Nephron (organoid): ENCODE measurements around the gene RALGAPB.

Source experiments
- H3K27ac Mint-ChIP-seq, 3 experiments: 2 replicates each; pipeline ENCODE4 v1.8.0; 2020; ENCODE audit warnings: mixed read lengths in 3 of 3, mild to moderate bottlenecking in 2 of 3, moderate library complexity in 1 of 3
- H3K27me3 Mint-ChIP-seq: 2 replicates; pipeline ENCODE4 v1.8.0; 2021; ENCODE audit warnings: low read depth, mild to moderate bottlenecking, moderate library complexity, mixed read lengths
- H3K36me3 Mint-ChIP-seq: 2 replicates; pipeline ENCODE4 v1.8.0; 2020; ENCODE audit warnings: low read depth, mixed read lengths
- H3K4me1 Mint-ChIP-seq: 2 replicates; pipeline ENCODE4 v1.8.0; 2020; ENCODE audit warnings: mixed read lengths
- H3K4me3 Mint-ChIP-seq, 3 experiments: 2 replicates each; pipeline ENCODE4 v1.8.0; 2020; ENCODE audit warnings: mild to moderate bottlenecking in 3 of 3, mixed read lengths in 3 of 3, moderate library complexity in 2 of 3
- H3K9me3 Mint-ChIP-seq: 2 replicates; pipeline ENCODE4 v1.8.0; 2020; ENCODE audit warnings: mixed read lengths
- CTCF ChIP-seq, 3 experiments: fragments of 200-600 bp; sonication (generic); IDR thresholded peaks; one replicate each; pipeline ENCODE4 v1.5.0; 2021; ENCODE audit warnings: antibody characterized with exemption in 3 of 3; ENCODE audit not compliant: unreplicated experiment in 3 of 3

RALGAPB gene

DNA sequence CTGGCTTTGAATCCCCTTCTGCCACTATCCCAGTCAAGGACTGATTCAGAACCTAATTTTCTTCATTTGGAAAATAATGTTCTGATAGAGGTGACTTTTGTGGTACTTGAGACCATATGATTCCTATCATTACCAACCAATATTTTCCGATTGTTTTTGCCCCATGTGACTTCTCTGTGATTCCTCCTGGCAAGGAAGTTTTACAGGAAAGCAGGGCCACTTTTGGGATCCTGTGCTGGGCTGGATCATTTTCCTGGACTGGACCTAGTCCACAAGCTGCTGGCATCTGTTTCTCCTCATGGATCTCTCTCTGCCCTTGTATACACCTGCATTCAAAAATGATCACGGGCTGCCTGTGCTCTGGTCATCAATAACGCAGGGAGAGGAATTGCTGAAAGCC lies 23.6 kb upstream of the RALGAPB start:
- Mint-ChIP-seq H3K27ac (no peak overlapping the region), H3K27me3 (no peaks in the 10 kb centered on the region), H3K9me3 (no peaks in the 10 kb centered on the region), H3K4me1 (peaks cover 17% of the 10 kb centered on the region), H3K36me3 (peaks cover 28% of the 10 kb centered on the region), H3K4me3 (peak overlapping the region; percentile 89 to 92 (median 90))
- no peak for TF ChIP-seq CTCF (IDR thresholded peaks at IDR 0.05; ENCODE audit: unreplicated experiment in 3 of 3)

- Mint-ChIP-seq H3K9me3 (no peaks in the 10 kb centered on the region), H3K36me3 (peaks cover 28% of the 10 kb centered on the region), H3K4me3 (peak overlapping the region in 2 of 3 experiments; percentile 27 to 36), H3K27me3 (no peaks in the 10 kb centered on the region), H3K27ac (no peak overlapping the region), H3K4me1 (peaks cover 17% of the 10 kb centered on the region)
- TF ChIP-seq CTCF (IDR thresholded peaks at IDR 0.05; ENCODE audit: unreplicated experiment in 3 of 3): no peak
These were observed 22.1 kb upstream of the RALGAPB start for GRCh38 chr20:38450412-38450975.

GRCh38 chr20:38452880-38453624 lies 19.6 kb upstream of the RALGAPB start:
- H3K36me3 Mint-ChIP-seq: peaks cover 28% of the 10 kb centered on the region
- H3K9me3 Mint-ChIP-seq: no peaks in the 10 kb centered on the region
- no peak for TF ChIP-seq CTCF (IDR thresholded peaks at IDR 0.05; ENCODE audit: unreplicated experiment in 3 of 3)
- H3K4me3 Mint-ChIP-seq: no peak overlapping the region
- peak overlapping the region in 2 of 3 experiments; percentile 66 to 79 for H3K27ac Mint-ChIP-seq
- peaks cover 6% of the 10 kb centered on the region for H3K4me1 Mint-ChIP-seq
- no peaks in the 10 kb centered on the region for H3K27me3 Mint-ChIP-seq

DNA sequence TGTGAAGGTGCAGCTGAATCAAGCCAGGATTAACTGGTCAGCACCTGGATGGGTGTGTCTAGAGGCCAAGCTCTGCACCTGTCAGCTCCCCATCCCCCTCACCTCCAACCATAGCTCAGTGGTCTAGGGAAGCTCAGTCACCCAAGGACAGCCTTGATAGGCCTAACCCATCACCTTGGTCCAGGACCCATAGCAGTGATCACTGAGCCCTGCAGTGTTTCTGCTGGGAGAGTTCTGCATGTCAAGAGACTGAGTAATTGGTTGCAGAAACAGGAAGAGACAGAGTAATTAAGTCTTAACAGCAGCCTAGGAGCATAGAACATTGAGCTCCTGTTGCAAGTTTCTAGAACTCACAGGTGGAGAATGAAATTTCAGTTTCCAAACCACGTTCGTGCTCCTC lies 18.7 kb upstream of the RALGAPB start:
- Mint-ChIP-seq H3K9me3 (no peaks in the 10 kb centered on the region), H3K4me3 (no peak overlapping the region), H3K27me3 (no peaks in the 10 kb centered on the region), H3K4me1 (no peaks in the 10 kb centered on the region), H3K36me3 (peaks cover 28% of the 10 kb centered on the region), H3K27ac (no peak overlapping the region)
- no peak for TF ChIP-seq CTCF (IDR thresholded peaks at IDR 0.05; ENCODE audit: unreplicated experiment in 3 of 3)

- no peak overlapping the region for H3K4me3 Mint-ChIP-seq
- no peak for TF ChIP-seq CTCF (IDR thresholded peaks at IDR 0.05; ENCODE audit: unreplicated experiment in 3 of 3)
- H3K4me1 Mint-ChIP-seq: no peaks in the 10 kb centered on the region
- no peak overlapping the region for H3K27ac Mint-ChIP-seq
- H3K27me3 Mint-ChIP-seq: no peaks in the 10 kb centered on the region
- peaks cover 20% of the 10 kb centered on the region for H3K36me3 Mint-ChIP-seq
- no peaks in the 10 kb centered on the region for H3K9me3 Mint-ChIP-seq
These were observed 17.8 kb upstream of the RALGAPB start for GRCh38 chr20:38454556-38455473.
